ENCODE measurements around the gene RPAP2. TPM values are rescaled to one million over a fixed set of nuclear protein-coding genes. Genes with fewer than 3 reads are reported as not detected.

The RPAP2 gene
- total RNA-seq, 1 experiment from 2014 or later, result 31.8 TPM

GRCh38 chr1:92262516-92262915 lies 36.3 kb upstream of the RPAP2 start:
- POLR2A ChIA-PET (ENCODE audit: low non-redundant PET), result no interaction called here
- Histone ChIP-seq H3K4me3 (ENCODE audit: low read depth, low read length, poor library complexity, severe bottlenecking) (no peak overlapping the region), H3K36me3 (ENCODE audit: insufficient read depth, low read length, poor library complexity, severe bottlenecking) (peaks cover 12% of the 10 kb centered on the region), H3K27ac (ENCODE audit: low read depth, low read length, poor library complexity, severe bottlenecking) (no peak overlapping the region), H3K4me1 (ENCODE audit: insufficient read depth, low read length, poor library complexity, severe bottlenecking) (no peaks in the 10 kb centered on the region), H3K27me3 (replicated peaks; ENCODE audit: insufficient read depth, low read depth, low read length, poor library complexity) (no peaks in the 10 kb centered on the region), H3K9me3 (ENCODE audit: low read depth, low read length, poor library complexity, severe bottlenecking) (no peaks in the 10 kb centered on the region)
- BruUV-seq (replicated peaks), result no TSS peak
- CTCF ChIA-PET, result interaction anchor here (0.6 kb wide), 1 partner anchor 29 kb away, joined by 3 read pairs; no protein-coding TSS in a partner anchor
- DNase-seq (ENCODE audit: low spot score), result no peak
- TF ChIP-seq CTCF (conservative IDR thresholded peaks at IDR 0.05; ENCODE audit: low read depth, low read length) (no peak), EZH2 (IDR thresholded peaks at IDR 0.05; ENCODE audit: borderline replicate concordance, low read depth, low read length, poor library complexity, severe bottlenecking) (no peak)
- intact Hi-C loops (cut with micrococcal nuclease; ENCODE audit: unreplicated experiment), result no loop called here

- H3K27ac ChIP-seq (ENCODE audit: low read depth, low read length, poor library complexity, severe bottlenecking), result no peak overlapping the region
- intact Hi-C loops (cut with micrococcal nuclease; ENCODE audit: unreplicated experiment), result no loop called here
- H3K36me3 ChIP-seq (ENCODE audit: insufficient read depth, low read length, poor library complexity, severe bottlenecking), result peaks cover 9% of the 10 kb centered on the region
- no peaks in the 10 kb centered on the region for H3K4me1 ChIP-seq (ENCODE audit: insufficient read depth, low read length, poor library complexity, severe bottlenecking)
- POLR2A ChIA-PET (ENCODE audit: low non-redundant PET), result no interaction called here
- CTCF ChIA-PET, result no interaction called here
- no peak for TF ChIP-seq CTCF (conservative IDR thresholded peaks at IDR 0.05; ENCODE audit: low read depth, low read length)
- TF ChIP-seq EZH2 (IDR thresholded peaks at IDR 0.05; ENCODE audit: borderline replicate concordance, low read depth, low read length, poor library complexity, severe bottlenecking), result no peak
- no peaks in the 10 kb centered on the region for H3K9me3 ChIP-seq (ENCODE audit: low read depth, low read length, poor library complexity, severe bottlenecking)
- BruUV-seq (replicated peaks), result no TSS peak
- H3K27me3 ChIP-seq (replicated peaks; ENCODE audit: insufficient read depth, low read depth, low read length, poor library complexity), result no peaks in the 10 kb centered on the region
- no peak for DNase-seq (ENCODE audit: low spot score)
- H3K4me3 ChIP-seq (ENCODE audit: low read depth, low read length, poor library complexity, severe bottlenecking), result no peak overlapping the region
Measured at GRCh38 chr1:92273039-92273438, 25.8 kb upstream of the RPAP2 start.

GRCh38 chr1:92274939-92275338 lies 23.9 kb upstream of the RPAP2 start:
- peaks cover 4% of the 10 kb centered on the region for H3K36me3 ChIP-seq (ENCODE audit: insufficient read depth, low read length, poor library complexity, severe bottlenecking)
- H3K4me3 ChIP-seq (ENCODE audit: low read depth, low read length, poor library complexity, severe bottlenecking), result no peak overlapping the region
- no peak for DNase-seq (ENCODE audit: low spot score)
- H3K27ac ChIP-seq (ENCODE audit: low read depth, low read length, poor library complexity, severe bottlenecking), result no peak overlapping the region
- POLR2A ChIA-PET (ENCODE audit: low non-redundant PET), result interaction anchor here (0.7 kb wide), 1 partner anchor 248 kb away, joined by 3 read pairs; no protein-coding TSS in a partner anchor
- CTCF ChIA-PET, result no interaction called here
- TF ChIP-seq CTCF (conservative IDR thresholded peaks at IDR 0.05; ENCODE audit: low read depth, low read length), result no peak
- TF ChIP-seq EZH2 (IDR thresholded peaks at IDR 0.05; ENCODE audit: borderline replicate concordance, low read depth, low read length, poor library complexity, severe bottlenecking), result no peak
- no TSS peak for BruUV-seq (replicated peaks)
- H3K27me3 ChIP-seq (replicated peaks; ENCODE audit: insufficient read depth, low read depth, low read length, poor library complexity), result no peaks in the 10 kb centered on the region
- H3K4me1 ChIP-seq (ENCODE audit: insufficient read depth, low read length, poor library complexity, severe bottlenecking), result no peaks in the 10 kb centered on the region
- H3K9me3 ChIP-seq (ENCODE audit: low read depth, low read length, poor library complexity, severe bottlenecking), result no peaks in the 10 kb centered on the region
- intact Hi-C loops (cut with micrococcal nuclease; ENCODE audit: unreplicated experiment), result no loop called here

Data from A673 (cell line).